GM12878 (cell line): Measurements from ENCODE around the gene VAV2. TPM values are rescaled to one million over a fixed set of nuclear protein-coding genes. Genes with fewer than 3 reads are reported as not detected.

Experiments
- CBX3 ChIP-seq: fragments of 200-600 bp; sonication (generic); IDR thresholded peaks from 2 replicates; pipeline ENCODE4 v1.6.1; 2016; ENCODE audit warnings: low read depth, borderline replicate concordance
- FOXM1 ChIP-seq: IDR thresholded peaks from 2 replicates; pipeline ENCODE4 v1.6.1; 2012; ENCODE audit warnings: low read depth, mild to moderate bottlenecking, inconsistent platforms, low read length, moderate library complexity
- MXI1 ChIP-seq: fragments of 150-350 bp; IDR thresholded peaks from 2 replicates; pipeline ENCODE4 v1.6.1; 2011; ENCODE audit warnings: low read depth, mild to moderate bottlenecking, inconsistent platforms, low read length, improper control_type of control experiment
- MYB ChIP-seq: fragments of 150-350 bp; IDR thresholded peaks from 2 replicates; pipeline ENCODE4 v1.6.1; 2014; ENCODE audit warnings: mild to moderate bottlenecking, low read depth, low read length, borderline replicate concordance
- MYC ChIP-seq: IDR thresholded peaks from 2 replicates; pipeline ENCODE4 v1.6.1; 2011; ENCODE audit warnings: mild to moderate bottlenecking, low read length, moderate library complexity, inconsistent platforms; ENCODE audit not compliant: insufficient read depth, insufficient replicate concordance, insufficient read length, severe bottlenecking
- PAX8 ChIP-seq: fragments of 450-650 bp; IDR thresholded peaks from 2 replicates; pipeline ENCODE4 v1.6.1; 2017; ENCODE audit warnings: mild to moderate bottlenecking, moderate library complexity
- RELA ChIP-seq: fragments of 450-650 bp; IDR thresholded peaks from 2 replicates; pipeline ENCODE4 v1.8.0; 2014; ENCODE audit warnings: borderline replicate concordance; ENCODE audit not compliant: partially characterized antibody
- SPI1 ChIP-seq: IDR thresholded peaks from 2 replicates; pipeline ENCODE4 v1.6.1; 2011; ENCODE audit warnings: low read depth, mild to moderate bottlenecking, low read length, moderate library complexity, borderline replicate concordance; ENCODE audit not compliant: insufficient read depth
- STAT3 ChIP-seq: IDR thresholded peaks from 2 replicates; pipeline ENCODE4 v1.6.1; 2011; ENCODE audit warnings: low read depth, low read length, improper control_type of control experiment
- ZNF384 ChIP-seq: IDR thresholded peaks from 2 replicates; pipeline ENCODE4 v1.6.1; 2012; ENCODE audit warnings: low read depth, mild to moderate bottlenecking, low read length, improper control_type of control experiment, borderline replicate concordance
- polyA plus RNA-seq, 11 experiments: library from polyadenylated mRNA; depleted of rRNA in 4 of 11; unstranded in 6 of 11; stranded (reverse) in 5 of 11; fragments of >200 nt; fragmentation: Nextera tagmentation in 4 of 11; fragmentation: Illumina TruSeq in 1 of 11; extraction: Ambion mirVana in 4 of 11; extraction: Trizol in 1 of 11; gene quantifications; 1 replicate in 1 of 11; 2 replicates in 10 of 11; pipeline versions ENCODE4 v1.2.1 to v1.2.3, GENCODE V29; 2011 to 2016; ENCODE audit warnings: inconsistent platforms in 2 of 11, missing spikeins in 2 of 11, low read depth in 1 of 11
- total RNA-seq, 4 experiments: library from RNA; depleted of rRNA in 3 of 4; stranded (reverse); fragments of >200 nt in 3 of 4; fragmentation: Illumina TruSeq in 1 of 4; extraction: Trizol in 1 of 4; gene quantifications; 2 replicates each; pipeline versions ENCODE4 v1.2.1 to v1.2.3, GENCODE V29; 2013 to 2021
- TF ChIP-seq, protein P1 (sequence below): IDR thresholded peaks from 2 replicates; pipeline ENCODE4 v1.6.1; 2012; ENCODE audit warnings: improper control_type of control experiment, low read depth, low read length; ENCODE audit not compliant: insufficient replicate concordance
- TF ChIP-seq, protein P2 (sequence below): fragments of 450-650 bp; IDR thresholded peaks from 2 replicates; pipeline ENCODE4 v1.6.1; 2016; ENCODE audit warnings: mild to moderate bottlenecking, moderate library complexity, borderline replicate concordance
- TF ChIP-seq, protein P3 (sequence below): IDR thresholded peaks from 2 replicates; pipeline ENCODE4 v1.6.1; 2011; ENCODE audit warnings: low read depth, mild to moderate bottlenecking, low read length, moderate library complexity, borderline replicate concordance; ENCODE audit errors: extremely low read depth

Gene VAV2
- total and polyA plus RNA-seq, 10 of the 15 experiments (the other 5 are each of a cell fraction or from before 2014, with no cell fraction given) = 0.13 to 43.9 (median 16.9) TPM

DNA sequence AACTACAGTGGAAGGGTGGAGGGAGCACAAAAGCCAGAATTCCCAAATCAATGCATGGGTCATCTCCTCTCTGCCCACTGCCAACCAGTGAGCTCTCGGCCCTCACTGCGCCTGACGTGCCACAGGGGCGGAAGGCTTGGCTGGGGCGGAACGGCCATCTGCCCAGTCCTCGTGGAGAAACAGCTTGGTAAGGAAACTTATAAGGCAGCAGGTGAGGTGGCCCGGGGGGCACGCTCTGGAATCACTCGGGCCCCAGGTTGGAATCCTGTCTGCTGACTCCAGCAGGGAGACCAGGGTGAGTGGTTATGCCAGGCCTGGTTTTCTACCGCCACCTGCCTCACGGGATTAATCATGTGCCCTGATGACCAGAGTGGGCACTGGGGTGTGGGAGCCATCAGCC lies 52.3 kb downstream of the VAV2 start (continued):
- TF ChIP-seq, protein P1, sequence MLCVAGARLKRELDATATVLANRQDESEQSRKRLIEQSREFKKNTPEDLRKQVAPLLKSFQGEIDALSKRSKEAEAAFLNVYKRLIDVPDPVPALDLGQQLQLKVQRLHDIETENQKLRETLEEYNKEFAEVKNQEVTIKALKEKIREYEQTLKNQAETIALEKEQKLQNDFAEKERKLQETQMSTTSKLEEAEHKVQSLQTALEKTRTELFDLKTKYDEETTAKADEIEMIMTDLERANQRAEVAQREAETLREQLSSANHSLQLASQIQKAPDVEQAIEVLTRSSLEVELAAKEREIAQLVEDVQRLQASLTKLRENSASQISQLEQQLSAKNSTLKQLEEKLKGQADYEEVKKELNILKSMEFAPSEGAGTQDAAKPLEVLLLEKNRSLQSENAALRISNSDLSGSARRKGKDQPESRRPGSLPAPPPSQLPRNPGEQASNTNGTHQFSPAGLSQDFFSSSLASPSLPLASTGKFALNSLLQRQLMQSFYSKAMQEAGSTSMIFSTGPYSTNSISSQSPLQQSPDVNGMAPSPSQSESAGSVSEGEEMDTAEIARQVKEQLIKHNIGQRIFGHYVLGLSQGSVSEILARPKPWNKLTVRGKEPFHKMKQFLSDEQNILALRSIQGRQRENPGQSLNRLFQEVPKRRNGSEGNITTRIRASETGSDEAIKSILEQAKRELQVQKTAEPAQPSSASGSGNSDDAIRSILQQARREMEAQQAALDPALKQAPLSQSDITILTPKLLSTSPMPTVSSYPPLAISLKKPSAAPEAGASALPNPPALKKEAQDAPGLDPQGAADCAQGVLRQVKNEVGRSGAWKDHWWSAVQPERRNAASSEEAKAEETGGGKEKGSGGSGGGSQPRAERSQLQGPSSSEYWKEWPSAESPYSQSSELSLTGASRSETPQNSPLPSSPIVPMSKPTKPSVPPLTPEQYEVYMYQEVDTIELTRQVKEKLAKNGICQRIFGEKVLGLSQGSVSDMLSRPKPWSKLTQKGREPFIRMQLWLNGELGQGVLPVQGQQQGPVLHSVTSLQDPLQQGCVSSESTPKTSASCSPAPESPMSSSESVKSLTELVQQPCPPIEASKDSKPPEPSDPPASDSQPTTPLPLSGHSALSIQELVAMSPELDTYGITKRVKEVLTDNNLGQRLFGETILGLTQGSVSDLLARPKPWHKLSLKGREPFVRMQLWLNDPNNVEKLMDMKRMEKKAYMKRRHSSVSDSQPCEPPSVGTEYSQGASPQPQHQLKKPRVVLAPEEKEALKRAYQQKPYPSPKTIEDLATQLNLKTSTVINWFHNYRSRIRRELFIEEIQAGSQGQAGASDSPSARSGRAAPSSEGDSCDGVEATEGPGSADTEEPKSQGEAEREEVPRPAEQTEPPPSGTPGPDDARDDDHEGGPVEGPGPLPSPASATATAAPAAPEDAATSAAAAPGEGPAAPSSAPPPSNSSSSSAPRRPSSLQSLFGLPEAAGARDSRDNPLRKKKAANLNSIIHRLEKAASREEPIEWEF = no peak
- TF ChIP-seq PAX8 (no peak), CBX3 (no peak), RELA (no peak), FOXM1 (no peak), MXI1 (no peak), MYB (no peak), STAT3 (no peak), ZNF384 (no peak), SPI1 (no peak), MYC (no peak)
- TF ChIP-seq, protein P2, sequence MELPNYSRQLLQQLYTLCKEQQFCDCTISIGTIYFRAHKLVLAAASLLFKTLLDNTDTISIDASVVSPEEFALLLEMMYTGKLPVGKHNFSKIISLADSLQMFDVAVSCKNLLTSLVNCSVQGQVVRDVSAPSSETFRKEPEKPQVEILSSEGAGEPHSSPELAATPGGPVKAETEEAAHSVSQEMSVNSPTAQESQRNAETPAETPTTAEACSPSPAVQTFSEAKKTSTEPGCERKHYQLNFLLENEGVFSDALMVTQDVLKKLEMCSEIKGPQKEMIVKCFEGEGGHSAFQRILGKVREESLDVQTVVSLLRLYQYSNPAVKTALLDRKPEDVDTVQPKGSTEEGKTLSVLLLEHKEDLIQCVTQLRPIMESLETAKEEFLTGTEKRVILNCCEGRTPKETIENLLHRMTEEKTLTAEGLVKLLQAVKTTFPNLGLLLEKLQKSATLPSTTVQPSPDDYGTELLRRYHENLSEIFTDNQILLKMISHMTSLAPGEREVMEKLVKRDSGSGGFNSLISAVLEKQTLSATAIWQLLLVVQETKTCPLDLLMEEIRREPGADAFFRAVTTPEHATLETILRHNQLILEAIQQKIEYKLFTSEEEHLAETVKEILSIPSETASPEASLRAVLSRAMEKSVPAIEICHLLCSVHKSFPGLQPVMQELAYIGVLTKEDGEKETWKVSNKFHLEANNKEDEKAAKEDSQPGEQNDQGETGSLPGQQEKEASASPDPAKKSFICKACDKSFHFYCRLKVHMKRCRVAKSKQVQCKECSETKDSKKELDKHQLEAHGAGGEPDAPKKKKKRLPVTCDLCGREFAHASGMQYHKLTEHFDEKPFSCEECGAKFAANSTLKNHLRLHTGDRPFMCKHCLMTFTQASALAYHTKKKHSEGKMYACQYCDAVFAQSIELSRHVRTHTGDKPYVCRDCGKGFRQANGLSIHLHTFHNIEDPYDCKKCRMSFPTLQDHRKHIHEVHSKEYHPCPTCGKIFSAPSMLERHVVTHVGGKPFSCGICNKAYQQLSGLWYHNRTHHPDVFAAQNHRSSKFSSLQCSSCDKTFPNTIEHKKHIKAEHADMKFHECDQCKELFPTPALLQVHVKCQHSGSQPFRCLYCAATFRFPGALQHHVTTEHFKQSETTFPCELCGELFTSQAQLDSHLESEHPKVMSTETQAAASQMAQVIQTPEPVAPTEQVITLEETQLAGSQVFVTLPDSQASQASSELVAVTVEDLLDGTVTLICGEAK = no peak
- TF ChIP-seq, protein P3, sequence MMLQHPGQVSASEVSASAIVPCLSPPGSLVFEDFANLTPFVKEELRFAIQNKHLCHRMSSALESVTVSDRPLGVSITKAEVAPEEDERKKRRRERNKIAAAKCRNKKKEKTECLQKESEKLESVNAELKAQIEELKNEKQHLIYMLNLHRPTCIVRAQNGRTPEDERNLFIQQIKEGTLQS = no peak
